GM12873 (cell line): ENCODE measurements around the gene DDR2.

ENCODE experiments used
- TF ChIP-seq, protein P1 (sequence below): IDR thresholded peaks from 2 replicates; pipeline ENCODE4 v1.5.1; 2012; ENCODE audit warnings: low read depth, mild to moderate bottlenecking, moderate library complexity, low read length, control low read depth; ENCODE audit not compliant: insufficient read depth; ENCODE audit errors: missing control alignments

The DDR2 gene

DNA sequence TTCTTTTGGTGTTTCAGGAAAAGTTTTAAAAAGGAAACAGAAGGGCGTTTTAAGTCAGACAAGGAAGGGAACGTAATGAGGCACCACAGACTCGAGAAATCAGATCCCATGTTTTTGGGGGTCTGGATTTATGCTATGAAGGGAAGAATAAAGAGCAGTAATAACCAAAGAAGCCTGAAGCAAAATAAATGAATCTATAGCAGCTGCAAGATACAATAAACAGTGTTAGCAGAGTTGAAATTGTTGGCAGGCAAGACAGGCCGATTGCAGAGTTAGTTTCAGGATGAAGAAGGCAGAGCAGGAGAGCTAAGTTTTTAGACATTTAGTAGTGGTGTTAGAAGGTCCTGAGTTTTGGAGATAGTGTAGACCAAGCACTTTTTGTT is 425 bp downstream of the DDR2 start:
- TF ChIP-seq, protein P1, sequence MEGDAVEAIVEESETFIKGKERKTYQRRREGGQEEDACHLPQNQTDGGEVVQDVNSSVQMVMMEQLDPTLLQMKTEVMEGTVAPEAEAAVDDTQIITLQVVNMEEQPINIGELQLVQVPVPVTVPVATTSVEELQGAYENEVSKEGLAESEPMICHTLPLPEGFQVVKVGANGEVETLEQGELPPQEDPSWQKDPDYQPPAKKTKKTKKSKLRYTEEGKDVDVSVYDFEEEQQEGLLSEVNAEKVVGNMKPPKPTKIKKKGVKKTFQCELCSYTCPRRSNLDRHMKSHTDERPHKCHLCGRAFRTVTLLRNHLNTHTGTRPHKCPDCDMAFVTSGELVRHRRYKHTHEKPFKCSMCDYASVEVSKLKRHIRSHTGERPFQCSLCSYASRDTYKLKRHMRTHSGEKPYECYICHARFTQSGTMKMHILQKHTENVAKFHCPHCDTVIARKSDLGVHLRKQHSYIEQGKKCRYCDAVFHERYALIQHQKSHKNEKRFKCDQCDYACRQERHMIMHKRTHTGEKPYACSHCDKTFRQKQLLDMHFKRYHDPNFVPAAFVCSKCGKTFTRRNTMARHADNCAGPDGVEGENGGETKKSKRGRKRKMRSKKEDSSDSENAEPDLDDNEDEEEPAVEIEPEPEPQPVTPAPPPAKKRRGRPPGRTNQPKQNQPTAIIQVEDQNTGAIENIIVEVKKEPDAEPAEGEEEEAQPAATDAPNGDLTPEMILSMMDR = no peak

DNA sequence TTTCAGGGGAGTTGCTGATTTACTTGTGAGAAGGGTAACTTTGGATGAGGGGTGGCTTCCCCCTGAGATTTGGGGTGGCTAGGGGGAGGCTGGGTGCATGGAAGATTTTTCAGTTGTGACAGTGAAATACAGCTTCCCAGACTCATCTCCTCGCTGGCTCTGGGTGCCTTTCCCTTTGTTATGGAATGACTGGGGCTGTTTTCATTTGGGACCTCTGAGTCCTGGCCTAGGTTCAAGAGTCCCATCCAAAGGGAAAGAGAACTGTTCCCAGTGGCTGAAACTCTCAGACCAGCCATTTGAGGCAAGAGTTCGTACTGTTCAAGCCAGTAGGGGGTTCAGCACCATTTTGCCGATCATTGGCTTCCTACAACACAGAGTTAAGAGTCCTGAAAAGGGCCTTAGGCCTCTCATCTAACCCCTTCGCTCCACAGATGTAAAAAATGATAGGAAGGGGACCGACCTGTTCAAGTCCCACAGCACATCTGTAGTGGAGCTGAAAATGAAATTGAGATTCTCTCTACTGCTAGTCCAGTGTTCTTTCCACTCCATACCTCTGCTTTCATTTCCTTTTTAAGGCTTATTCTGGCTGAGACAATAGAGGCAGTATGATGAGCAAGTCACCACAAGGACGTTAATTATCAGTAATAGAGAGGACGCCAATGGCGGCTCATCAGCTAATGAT is 958 bp downstream of the DDR2 start:
- TF ChIP-seq, protein P1 = no peak

DNA sequence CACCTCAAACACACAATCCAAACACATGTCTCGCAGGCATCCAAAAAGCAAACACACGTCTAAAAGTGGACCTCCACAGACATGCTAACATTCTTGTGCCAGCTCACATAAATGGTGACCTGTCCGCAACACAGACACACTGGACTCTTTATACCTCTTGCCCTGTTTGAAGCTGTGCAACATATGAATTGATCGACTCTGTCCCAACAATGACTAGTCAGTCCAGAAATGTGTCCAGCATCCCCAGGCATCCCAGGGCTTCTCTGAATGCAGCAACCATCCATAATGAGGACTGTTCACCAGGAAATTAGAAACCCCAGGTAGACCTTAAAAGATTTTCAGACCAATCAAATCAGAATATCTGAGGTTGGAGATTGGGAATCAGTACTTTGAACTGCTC is 3.2 kb downstream of the DDR2 start:
- TF ChIP-seq, protein P1 = no peak

DNA sequence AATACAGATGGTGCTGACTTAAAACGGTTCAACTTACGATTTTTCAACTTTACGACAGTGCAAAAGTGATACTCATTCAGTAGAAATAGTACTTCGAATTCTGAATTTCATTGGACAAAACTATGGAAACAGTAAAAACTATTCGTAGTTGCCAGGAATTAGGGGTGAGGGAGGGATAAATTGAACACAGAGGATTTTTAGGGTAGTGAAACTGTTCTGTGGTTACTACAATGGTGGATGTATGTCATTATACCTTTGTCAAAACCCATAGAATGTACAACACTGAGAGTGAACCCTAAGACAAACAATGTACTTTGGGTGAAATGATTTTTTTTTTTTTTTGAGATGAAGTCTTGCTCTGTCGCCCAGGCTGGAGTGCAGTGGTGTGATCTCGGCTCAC is 7.5 kb downstream of the DDR2 start:
- TF ChIP-seq, protein P1 = no peak

DNA sequence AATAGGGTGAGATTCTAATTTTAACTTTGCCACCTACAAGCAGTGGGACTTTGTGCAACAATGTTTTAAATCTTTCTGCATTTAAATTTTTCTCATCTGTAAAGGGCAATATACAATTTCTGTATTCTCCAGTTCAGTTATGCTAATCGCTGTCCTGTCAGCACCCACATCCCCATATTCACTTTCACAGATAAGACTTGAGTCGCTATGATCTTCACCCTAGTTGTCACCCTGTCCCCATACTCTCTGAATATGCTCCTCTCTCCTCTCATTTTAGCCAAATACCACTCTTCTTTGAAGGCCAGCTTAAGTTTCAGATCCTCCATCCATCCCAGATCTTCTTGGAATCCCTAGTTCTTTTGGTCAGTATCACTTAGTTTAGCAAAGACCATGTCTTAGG is 8.8 kb downstream of the DDR2 start:
- TF ChIP-seq, protein P1 = no peak

DNA sequence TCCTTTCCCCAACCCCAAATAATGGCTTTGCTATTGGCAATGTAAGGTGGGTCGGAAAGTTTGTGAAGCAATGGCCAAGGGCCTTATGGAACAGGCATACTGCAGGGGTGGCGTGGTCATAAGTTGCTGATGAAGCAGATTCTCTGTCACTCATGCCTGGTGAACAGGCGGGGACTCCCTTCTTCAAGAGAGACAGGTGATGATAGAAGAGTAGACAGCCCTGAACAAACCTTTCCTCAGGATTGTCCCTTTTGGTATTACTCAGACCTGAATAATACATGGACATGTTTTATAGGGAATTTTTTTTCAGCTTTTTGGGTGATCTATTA is 12.7 kb downstream of the DDR2 start:
- TF ChIP-seq, protein P1 = no peak

DNA sequence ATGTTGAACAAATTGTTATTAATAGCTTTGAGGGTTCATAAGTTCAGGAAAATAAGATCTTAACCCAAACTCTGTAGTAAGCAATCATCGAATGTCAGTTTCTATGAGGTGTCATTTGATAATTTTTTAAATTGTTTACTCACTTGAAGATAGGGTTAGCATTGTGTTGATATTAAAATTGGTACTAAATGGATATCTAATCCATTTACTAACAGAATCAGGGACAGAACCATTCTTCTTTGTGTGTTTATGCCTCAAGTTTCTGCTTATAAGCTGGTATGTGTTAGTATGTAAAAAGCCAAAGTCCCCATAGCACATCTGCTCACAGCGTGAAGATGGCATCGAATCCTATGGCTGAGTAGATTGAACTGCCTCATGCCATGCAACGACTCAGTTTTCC is 13.4 kb downstream of the DDR2 start:
- TF ChIP-seq, protein P1 = no peak

DNA sequence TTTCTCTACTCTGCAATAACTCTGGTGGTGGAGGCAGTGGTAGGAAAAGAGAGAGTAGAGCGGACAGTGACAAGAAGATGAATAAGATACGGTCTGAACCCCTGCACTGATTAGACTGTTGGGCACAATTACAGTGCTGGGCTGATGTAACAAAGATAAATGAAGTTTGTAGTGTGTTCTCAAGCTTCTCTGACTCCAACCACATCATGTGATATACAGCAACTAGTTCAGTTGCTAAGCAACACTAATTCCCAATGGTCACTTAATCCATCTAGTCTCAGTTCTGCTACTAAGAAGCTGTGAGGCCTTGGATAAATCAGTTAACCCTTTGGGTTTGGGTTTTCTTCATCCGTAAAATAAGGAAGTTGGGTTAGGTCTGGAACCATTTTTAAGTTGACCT is 17.3 kb downstream of the DDR2 start:
- TF ChIP-seq, protein P1 = no peak
